ENCODE results near the gene KCTD18.

Gene KCTD18

DNA sequence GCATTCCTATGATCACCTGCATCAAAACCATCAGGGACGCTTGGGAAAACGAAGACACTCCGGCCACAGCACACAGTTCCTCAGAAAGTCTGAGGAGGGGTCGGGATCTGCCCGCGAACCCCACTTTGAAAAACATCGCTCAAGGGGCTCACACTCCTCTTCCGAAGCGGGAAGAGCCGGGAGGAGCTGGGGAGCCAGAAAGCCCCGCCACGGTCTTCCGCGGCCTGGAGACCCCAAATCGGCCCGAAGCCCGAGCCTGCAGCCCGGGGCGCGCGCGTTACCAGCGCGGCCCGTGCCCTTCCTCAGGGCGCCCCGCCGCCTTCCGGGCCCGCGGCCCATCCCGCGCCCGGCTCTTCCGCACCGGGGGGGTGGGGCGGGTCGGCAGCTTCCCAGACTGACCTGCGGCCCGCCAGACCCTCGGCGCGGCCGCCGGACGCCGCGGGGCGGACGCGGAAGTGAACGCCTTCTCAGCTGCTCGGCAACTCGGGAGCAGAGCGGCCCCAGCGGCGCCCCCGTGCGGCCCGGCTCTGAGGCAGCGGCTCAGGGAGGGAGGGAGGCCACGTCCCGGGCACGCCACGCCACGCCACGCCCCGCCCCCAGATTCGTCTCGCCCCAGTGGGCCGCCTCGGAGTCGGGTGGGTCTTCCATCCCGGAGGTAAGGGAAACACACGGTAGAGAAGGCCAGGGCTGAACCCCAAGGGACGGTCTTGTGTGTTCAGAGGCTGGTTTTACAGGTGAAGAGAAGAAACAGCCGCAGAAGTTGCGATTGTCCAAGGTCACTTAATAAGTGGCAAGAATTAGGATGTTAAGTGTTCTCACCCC, at the start of gene KCTD18:
TSS of gene KCTD18 (minus strand) at position 457 of the 822 bp plus-strand sequence. CDS start 3,052 bp downstream, outside the sequence.
- peak; percentile 65 for DNase-seq (ENCODE audit: low read depth, low spot score)

DNA sequence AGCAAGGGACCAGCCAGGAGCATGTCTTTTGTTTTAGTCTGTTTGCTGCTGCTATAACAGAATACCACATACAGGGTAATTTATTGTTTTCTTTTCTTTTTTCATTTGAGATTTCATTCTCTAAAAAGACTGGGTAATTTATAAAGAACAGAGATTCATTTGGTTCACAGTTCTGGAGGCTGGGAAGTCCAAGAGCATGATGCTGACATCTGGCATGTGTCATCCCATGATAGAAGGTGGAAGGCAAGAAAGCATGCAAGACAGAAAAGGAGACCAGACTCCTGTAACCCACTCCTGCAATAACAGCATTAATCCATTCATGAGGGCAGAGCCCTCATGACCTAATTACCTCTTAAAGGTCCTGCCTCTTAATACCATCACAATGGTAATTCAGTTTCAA, 30.9 kb upstream of the KCTD18 start:
- no peak for DNase-seq (ENCODE audit: low read depth, low spot score)

DNA sequence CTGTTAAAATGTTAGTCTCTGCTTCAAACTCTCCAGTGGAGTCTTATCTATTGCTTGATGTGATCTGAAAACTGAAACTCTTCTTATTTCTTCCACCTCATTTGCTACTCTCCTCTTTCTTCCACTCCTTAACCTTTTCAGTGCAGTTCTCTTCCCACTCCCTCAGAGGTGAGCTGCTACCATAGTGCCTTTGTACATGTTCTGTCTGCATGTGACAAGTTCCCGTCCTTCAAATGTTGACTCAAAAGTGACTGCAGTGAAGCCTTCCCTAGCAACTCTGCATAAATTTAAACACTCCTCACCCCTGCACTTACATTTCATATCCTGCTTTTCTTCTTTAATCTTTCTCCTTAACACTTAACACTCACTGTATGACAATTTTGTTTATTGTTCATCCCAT, 28.3 kb upstream of the KCTD18 start:
- DNase-seq (ENCODE audit: low read depth, low spot score), result no peak

DNA sequence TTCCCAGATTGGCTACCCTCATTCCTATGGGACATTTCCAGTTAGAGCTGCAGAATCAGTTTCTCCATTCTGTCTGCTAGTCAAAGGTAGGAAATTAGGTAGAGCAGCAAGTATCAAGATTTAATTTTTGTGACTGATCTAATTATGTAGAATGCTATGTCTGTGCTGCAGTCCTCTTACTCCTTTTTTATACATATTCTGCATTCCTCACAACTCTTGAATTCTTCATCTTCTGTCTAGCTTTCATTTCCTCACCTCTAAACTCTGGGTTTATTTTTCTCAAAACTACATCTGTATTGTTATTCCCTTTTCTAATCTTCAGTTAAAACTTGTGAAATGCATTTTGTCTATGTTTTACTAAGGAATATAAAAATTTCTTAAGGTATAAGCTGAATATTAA, 24.7 kb upstream of the KCTD18 start:
- DNase-seq (ENCODE audit: low read depth, low spot score), result no peak

DNA sequence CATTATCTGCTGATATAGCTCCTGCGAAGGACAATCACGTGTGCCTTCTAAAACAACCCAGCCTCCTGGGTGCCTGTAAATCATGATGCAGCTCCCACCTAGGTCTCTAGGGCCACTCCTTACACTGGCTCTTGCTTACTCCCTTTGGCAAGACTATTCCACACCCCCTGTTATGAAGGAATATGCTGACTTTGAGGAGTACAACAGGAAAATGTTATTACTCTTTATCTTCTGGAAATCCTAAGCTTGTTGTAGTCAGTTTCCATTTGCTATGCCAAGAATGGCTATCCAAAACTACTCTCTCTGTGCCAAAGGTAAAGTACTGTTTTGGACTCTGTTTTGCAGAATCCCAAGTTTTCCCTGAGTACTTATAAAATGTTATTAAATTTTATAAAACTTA, 23.9 kb upstream of the KCTD18 start:
- no peak for DNase-seq (ENCODE audit: low read depth, low spot score)

DNA sequence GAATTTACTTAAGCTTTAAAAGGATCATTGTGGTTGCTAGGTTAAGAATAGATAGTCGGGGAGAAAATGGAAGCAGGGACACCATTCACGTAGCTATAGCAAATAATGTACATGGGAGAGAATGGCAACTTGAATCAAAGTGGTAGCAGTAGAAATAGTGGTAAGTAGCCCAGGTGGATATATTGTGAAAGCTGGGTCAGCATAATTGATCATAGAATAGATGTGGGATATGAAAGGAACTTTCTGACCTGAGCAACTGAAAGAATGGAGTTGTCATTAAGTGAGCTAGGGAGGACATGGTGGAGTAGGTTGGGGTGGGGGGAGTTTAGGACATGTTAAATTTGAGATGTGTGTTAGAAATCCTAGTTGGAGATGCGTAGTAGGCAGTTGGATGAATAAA, 18.4 kb upstream of the KCTD18 start:
- DNase-seq (ENCODE audit: low read depth, low spot score), result no peak

DNA sequence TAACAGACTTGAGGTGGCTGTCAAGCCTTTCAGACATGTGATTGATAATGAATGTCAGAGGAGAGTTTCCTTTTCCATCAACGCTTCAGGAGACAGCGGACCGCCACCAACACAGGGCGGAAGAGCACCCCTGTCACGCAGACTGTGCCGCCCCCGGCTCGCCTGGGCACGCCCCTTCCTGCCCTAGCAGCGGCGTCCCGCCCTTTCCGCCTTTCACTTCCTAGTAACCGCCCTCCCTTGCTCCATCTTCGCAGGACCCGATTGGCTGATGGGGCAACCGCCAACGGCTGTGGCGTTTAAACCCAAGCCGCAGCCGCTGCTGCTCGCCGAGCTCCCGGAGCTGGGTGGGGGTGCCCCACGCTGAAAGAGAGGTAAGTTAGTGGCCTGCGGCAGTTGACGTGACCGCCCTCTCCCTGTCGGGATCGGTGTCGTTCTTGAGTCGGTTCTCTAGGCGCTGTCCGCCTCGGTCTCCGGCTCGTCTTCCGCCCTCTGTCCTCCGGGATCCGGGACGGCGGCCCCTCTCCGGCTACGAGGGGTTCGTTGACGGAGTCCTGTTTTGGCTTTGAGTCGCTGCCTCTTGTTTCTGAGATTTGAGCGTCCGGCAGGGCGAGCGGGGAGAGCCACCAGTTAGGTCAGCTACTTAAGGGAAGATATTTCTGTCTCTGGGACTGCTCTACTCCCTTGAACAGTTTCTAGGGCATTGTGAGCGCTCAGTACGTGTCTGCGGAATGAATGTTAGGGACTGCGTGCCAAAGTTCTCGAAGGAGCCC, 16.2 kb upstream of the KCTD18 start, which contains the start of gene SGO2:
TSS of gene SGO2 (plus strand) at position 326 of the 770 bp plus-strand sequence. CDS start 6,769 bp downstream, outside the sequence.
- DNase-seq (ENCODE audit: low read depth, low spot score), result peak; percentile 78

DNA sequence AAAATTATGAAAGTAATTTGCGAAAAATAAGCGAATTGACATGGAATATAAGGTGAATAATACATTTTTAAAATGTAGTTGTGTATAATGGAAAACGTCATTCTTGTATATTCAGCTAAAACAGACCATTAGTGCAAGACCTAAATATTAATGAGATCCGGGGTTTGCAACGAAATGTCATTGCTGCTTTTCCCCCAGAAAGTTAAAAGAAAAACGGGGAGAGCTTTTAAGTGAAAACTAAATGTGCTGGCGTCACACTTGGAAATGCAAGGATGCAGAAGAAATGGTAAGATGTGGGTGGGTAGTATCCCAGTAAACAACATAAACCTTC, 15.6 kb upstream of the KCTD18 start:
- no peak for DNase-seq (ENCODE audit: low read depth, low spot score)

DNA sequence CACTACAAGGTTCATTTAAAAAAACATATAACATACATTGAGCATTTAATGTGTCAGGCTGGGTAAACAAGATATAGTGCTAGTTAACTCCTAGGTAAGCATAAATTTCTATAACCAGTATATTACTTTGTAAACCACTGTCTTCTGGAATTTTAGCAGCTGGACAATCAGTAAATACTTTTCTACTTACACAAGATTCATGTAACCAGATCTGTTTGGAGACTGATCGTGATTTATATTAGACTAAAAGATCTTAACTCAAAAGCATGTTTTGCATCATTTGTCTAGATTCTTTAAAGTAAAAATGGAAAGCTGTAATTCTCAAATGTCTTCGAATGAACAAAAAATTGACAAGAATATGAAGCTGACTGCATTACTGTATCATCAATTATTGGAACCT, 15.2 kb upstream of the KCTD18 start:
- no peak for DNase-seq (ENCODE audit: low read depth, low spot score)

DNA sequence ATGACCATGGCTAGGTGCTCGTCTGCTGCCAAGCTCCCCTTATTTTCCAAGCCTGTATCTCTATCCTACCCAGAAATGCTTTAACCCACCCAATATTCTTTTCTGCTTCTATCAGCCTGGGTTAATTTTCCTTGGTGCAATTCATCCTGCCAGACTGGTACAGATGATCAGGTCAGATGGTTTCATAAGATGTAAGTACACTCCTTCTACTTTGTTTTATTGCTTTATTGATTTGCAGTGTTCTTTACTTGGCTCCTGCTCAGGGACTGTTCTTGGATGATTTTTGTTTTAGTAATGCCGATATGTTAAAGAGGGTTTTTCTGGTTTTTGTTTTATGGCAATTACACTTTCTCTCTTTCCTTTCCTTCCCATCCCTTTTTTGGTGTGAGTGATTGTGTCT, 13.7 kb upstream of the KCTD18 start:
- DNase-seq (ENCODE audit: low read depth, low spot score), result no peak

DNA sequence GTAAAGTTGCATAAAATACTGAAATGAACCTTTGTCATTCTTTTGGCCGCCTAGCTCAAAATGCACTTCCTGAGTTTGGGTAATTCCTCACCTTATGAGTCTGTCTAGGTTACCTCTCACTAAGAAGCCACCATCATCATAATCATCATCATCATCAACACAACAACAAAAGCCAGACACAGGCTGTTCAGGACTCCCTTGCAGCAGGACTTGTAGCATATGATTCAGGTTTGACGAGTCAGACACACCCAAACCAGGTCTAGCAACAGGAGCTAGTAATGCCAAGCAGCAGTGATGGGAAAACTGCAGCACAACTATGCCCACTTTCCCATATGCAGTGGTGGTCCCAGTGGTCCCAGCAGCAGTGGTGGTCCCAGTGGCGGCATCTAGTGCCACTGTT, 13.3 kb upstream of the KCTD18 start:
- DNase-seq (ENCODE audit: low read depth, low spot score), result no peak

DNA sequence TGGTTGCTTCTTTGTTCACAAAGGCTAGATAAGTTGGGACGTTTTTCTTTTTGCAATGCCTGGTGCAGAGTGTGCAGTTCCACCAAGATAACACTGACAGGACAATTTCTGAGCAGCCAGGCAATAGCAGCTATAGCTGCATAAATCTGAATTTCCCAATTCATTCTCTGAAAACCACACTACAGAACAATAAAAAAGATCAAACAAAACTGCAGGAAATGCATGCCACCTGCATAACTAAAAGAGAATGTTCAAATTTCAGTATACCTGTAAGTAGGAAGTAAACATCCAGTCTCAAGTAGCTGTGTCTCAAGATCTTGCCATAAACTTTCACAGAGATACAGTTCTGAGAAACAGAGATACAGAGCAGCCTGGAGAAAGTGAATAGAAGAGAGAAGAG, 5.3 kb upstream of the KCTD18 start:
- no peak for DNase-seq (ENCODE audit: low read depth, low spot score)

DNA sequence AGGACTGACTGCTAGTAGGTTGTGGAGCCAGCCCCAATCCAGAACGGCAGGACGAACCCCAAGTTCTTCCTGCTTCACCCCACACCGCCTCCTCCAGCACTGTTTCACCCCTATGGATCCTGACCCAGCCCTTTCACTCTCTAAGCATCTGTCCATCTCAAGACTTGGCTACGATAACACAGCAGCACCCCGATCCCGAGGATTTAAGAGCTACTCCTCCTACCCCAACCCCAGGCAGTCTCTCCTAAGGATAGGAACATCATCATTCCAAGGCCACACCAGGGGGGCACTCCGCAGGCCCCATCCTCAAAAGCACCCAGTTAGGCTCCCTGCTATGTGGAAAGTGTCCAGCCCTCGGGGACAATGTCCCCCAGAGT, 645 bp downstream of the KCTD18 start:
- DNase-seq (ENCODE audit: low read depth, low spot score), result no peak

DNA sequence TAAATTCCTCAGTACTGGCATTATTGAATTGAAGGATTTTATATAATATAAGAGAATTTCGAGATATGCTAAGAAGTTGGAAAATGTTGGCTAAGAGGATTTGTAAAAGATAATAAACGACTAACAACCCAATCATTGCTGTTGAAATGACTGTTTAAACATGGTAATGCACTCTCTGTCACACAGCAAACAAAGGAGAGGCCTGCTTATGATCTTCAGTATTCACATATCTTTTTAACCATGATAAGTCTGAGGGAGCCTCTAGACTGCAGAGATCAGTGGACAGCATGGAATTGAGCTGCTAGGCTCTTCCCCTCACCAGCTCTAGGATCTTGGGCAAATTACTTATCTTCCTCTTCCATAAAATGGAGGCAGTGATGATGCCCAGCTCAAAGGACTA, 2.7 kb downstream of the KCTD18 start:
- DNase-seq (ENCODE audit: low read depth, low spot score), result no peak

DNA sequence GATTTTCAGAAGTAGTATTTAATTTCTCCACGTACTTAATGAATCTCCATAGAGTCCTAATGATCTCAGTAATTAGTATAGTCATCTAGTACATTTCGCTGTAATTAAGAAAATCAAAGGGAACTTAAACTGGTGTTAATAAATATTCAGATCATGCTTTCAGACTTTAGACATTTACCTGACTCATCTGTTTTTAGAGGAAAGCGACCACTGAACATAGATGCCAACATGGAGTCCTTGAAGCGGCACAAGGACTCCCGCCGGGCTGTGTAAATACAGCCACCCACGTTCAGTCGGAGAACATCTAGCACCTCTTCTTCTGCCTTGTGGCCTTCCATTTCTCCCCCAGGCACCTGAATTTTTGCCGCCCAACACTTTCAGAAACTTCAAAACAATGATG, 3.2 kb downstream of the KCTD18 start:
- no peak for DNase-seq (ENCODE audit: low read depth, low spot score)

DNA sequence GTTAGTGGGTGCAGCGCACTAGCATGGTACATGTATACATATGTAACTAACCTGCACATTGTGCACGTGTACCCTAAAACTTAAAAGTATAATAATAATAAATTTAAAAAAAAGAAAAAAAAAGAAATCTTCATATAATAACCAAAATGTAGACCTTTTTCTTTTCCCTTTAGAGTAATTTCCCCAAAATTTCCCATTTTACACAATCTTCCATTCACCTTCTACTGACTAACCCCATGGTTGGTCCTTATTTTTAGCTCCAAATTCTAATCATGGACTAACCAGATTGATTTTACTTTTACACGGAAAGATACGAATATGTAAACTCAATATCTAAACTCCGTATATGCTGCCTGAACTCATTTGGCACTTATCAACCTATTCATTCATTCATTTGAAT, 7.7 kb downstream of the KCTD18 start:
- DNase-seq (ENCODE audit: low read depth, low spot score), result no peak

DNA sequence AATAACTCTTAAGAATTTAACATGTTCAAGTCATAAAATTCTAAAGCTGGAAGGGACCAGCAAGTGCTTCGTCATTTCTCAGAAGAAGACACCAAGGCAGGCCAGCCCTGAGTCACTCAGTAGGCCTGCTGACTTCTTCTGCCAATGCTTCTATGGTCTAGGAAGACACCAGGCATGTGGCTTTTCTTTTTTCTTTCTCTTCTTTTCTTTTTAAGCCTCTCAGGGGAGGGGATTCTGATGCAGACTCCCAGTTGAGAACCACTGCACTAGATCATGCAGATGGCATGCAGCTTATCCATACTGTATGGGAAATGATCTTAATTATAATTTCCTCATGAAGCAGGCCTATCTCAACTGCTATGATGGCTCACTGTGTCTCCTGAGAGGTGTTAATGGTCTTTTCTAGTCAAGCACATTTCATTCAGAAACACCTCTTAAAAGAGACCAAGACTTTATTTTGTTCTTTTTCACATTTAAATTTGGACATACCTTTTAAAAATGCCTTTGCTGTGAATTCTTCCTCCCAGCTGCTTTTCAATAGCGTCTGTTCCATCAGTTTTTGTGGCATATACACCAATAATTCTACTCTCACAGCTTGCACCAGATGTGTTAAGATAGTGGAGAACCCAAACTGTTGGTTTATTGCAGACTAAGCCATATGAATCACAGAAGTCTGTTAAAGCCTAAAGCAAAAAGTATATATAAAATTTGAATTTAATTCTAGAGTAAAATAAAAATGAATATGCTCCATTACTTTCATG, 11.3 kb downstream of the KCTD18 start:
- no peak for DNase-seq (ENCODE audit: low read depth, low spot score)

DNA sequence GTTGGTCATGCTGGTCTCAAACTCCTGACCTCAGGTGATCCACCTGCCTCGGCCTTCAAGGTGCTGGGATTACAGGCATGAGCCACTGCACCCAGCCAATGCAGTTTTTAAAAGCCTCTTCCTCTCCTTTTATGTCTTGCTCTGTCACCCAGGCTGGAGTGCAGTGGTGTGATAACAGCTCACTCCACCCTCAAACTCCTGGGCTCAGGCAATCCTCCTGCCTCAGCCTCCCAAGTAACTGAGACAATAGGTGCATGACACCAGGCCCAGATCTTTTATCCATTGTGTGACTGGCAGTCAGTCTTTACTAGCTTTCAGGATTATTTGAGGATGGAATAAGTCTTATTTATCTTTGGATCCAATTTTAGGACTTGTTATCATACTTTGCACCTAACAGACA, 13.2 kb downstream of the KCTD18 start:
- DNase-seq (ENCODE audit: low read depth, low spot score), result no peak

DNA sequence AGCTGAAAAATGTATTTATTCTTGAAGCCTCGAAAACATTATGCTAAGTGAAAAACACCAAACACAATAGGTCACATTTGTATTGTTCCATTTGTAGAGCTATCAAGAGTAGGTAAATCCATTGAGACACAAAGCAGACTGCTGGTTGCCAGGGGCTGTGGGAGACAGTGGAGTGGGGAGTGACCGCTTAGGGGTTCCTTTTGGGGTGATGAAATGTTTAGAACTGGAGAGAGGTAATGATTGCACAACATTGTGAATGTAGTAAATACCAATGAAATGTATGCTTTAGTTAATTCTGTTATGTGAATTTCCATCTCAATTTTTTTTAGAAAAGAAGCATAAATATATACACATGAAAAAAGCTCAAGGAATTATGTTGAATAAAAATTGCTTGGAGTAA, 15.8 kb downstream of the KCTD18 start:
- no peak for DNase-seq (ENCODE audit: low read depth, low spot score)

DNA sequence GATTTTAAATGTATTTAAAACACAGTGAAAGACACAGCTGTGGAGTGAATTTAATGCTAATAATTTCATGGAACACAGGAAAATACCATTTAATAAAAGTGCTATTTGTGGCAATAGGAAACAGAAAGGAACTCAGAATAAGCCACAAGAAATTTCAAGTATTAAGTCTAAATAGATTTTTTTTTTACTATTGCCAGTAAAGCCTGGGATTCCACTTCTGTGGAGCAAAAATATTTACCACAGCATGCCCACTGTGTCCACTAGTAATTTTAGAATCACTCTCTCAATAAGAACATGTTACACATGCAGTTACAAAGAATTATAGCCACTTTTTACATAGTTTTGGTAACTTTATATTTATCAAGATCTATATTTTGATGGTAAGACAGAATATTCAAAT, 17.2 kb downstream of the KCTD18 start:
- DNase-seq (ENCODE audit: low read depth, low spot score), result no peak

DNA sequence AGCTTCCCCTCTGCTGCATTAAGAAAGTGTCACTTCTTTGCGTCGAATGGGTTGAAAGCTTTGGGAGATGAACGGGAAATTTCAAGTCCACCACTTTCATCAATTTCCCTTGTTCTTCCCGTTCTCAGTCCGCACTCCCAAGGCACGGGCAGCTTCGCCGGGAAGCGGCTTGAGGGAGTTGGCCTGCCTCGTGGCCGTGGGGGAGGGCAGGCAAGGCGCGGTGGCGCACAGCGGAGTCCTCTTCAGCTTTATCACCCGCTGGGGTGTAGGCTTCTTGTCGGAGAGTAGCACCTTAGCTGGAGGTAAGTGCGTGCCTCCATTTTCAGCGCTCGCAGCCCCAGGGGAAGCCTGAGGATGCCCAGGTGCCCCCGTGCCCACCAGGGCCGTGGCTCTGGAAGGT, 19.9 kb downstream of the KCTD18 start:
- no peak for DNase-seq (ENCODE audit: low read depth, low spot score)

DNA sequence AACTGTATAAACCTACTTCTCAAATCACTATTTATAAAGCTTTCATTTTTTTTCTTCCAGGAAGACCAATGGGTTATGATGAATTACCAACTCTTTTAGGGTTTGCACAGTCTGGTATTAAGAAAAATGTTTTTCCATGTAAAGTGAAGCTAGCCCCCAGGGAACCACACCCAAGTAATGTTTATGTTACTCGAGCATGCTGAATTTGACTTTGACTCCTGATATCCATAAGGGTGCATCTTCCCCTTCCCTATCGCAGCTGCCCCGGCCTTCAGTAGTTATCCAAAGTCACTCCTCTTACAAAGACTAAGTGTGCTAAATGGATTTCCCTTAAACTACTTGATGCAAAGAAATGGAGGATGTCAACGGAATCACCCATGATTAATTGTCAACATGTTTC, 21.7 kb downstream of the KCTD18 start:
- DNase-seq (ENCODE audit: low read depth, low spot score), result no peak
